ENCODE results near the gene RHBDL3.
"Not testable (repeated sequence)": the region's sequence is repeated elsewhere in the genome, so short reads cannot be mapped to it uniquely, and the experiment has no call there.

The RHBDL3 gene

DNA sequence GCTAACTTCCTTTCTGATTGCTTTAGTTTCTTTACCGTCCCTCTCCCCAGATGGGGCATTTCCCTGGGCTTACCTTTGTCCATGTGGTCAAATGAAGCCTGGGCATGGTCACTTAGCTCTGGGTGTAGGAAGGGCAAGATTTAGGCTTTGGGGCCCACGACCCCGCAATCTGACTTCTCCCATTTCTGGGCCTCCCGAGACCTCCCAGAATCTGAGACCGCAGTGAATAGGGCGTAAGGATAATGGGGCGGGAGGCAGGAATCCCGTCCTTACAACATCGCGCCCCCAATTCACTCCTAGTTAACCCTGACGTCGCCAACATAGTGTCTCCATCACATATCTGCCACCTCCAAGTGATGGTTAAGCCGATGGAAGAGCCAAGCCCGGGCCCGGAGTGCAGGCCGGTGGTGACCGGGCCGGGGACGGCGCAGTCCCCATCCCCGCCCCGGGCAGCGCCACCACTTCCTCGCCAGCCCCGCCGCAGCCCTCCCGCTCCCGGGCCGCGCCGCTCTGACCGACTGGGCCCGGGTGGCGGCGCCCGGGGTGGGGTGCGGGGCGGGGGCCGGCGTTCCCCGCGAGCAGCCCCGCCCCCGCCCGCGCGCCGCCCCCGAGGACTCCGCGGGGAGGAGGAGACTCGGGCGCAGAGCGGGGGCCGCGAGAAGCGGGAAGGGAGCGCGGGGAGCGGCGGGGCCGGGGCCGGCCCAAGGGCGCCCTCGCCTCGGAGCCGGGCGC lies at the start of gene RHBDL3:
TSS of gene RHBDL3 (plus strand) at position 641 of the 732 bp plus-strand sequence. CDS start 358 bp downstream, outside the sequence.
- DNase-seq, result no peak

- DNase-seq, result no peak
These were observed 43.0 kb upstream of the RHBDL3 start for GRCh38 chr17:32222621-32223020.

DNA sequence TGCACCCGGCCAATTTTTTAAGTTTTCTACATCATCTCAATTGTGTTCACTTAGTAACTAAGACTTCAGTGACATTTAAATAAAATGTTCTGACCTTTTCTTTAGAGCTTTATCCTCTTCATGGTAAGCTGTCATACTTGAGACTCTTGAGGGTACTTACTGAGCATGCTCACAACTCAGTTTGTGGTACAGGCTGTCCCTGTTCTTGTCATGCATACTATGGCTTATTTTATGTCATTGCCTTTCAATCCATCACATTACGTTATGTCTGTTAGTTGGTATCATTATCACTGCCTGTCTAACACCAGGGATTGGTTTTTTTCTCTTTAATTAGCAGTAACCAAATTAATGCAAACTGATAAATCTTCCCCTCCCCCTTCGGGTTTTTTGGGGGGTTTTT lies 41.9 kb upstream of the RHBDL3 start:
- no peak for DNase-seq

DNA sequence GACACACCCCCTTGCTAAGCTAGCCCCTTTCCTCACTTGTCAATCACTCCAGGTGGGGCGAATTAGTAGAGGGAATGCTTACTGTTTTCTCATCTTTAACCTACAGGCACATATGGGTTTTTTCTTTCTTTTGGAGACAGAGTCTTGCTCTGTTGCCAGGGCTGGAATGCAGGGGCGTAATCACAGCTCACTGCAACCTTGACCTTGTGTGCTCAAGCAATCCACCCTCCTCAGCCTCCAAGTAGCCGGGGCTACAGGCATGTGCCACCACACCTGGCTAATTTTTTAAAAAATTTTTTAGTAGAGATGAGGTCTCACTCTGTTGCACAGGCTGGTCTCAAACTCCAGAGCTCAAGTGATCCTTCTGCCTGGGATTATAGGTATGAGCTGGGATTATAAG lies 38.7 kb upstream of the RHBDL3 start:
- no peak for DNase-seq

GRCh38 chr17:32227910-32228309 lies 37.7 kb upstream of the RHBDL3 start:
- DNase-seq, result no peak

- DNase-seq, result no peak
These were observed 30.0 kb upstream of the RHBDL3 start for GRCh38 chr17:32235588-32235987.

DNA sequence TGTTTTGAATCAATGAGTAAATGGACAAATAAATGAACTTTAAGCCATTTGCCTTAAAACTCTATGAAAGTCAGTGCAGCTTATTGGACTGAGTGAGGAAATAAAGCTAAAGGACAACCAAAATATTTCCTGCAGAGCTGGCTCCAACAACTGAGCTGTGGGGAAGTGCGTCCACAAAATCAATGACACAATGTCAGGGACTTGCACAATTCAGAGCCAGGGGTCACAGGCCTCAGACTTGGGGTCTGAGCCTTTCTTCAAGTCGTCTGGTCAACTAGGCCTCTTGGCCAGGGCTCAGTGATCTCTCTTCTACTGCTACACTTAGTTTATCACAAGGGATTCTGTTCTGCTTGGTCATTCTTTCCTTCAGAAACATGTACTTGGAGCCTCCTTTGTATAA lies 26.2 kb upstream of the RHBDL3 start:
- no peak for DNase-seq

DNA sequence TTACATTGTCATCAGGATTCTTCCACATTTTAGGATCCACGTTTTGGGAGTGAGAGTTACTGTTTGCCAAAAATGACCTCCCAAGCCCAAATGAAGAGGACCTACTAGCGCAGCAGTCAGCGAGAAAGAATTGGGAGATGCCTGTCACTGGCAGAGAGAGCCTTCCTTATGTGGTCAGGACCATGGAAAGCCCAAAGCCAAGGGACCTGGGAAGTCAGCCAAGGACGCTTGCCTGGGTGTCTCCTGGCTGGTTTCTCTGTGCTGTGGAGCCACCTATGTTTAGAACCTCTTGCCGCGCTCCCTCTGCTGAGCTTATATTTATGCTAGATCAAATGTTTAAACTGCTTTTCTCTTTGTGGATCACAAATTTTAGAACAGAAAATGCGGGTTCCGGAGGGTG lies 24.9 kb upstream of the RHBDL3 start:
- no peak for DNase-seq

DNA sequence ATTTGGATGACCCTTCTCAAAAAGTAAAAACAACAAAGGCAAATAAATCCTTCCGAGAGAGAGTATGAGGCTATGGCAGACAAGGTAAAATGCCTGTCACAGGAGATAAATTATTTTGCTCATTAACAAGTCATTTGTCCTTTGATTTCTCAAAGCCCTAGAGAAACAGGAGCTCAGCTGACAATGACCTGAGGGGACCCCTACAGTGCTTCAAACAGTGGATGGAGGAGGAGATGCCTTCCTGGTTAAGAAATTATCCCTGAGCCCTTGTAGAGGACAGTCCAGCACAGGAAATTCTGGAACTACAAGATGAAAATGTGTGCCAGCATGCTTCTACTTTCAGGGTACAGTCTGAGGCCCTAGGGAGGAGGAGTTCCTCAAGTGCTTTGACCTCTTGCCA lies 24.0 kb upstream of the RHBDL3 start:
- no peak for DNase-seq

- DNase-seq, result no peak
These were observed 16.2 kb upstream of the RHBDL3 start for GRCh38 chr17:32249475-32249874.

DNA sequence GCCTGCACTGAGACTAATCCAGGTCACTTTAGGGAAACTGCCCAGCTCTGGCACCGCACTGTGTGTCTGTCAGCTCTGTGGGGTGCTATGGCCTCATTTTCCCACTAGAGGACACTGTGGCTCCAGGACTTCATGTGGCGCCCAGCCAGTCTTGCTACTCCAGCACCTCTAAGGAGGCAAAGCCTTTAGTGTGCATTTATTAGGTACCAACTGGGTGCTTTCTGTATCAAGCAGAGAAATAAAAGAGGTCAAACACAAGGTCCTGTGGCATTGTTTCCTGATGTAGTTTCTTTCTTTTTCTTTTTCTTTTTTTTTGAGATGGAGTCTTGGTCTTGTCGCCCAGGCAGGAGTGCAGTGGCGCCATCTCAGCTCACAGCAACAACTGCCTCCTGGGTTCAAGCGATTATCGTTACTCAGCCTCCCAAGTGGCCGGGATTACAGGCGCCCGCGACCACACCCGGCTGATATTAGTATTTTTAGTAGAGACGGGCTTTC lies 12.5 kb upstream of the RHBDL3 start:
- DNase-seq, result no peak

- no peak for DNase-seq
These were observed 9.5 kb upstream of the RHBDL3 start for GRCh38 chr17:32256012-32256700.

DNA sequence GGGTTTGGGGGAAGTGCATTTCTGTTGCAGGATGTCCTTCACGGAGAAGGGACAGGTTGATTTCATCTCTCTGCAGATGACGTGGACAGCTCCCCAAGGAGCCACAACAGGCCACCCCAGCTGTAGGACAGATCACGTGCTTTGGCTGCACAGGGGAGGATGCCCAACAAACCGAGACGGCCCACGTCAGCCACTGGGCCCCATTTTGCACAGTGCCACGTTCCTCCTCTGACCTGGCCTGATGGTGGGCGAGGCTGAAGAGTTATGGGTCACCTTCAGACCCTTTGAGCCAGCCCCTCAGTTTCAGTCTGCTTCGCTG lies 9.0 kb upstream of the RHBDL3 start:
- DNase-seq, result no peak

- no peak for DNase-seq
These were observed 7.1 kb upstream of the RHBDL3 start for GRCh38 chr17:32258383-32259140.

GRCh38 chr17:32259586-32259985 lies 6.0 kb upstream of the RHBDL3 start:
- no peak for DNase-seq

DNA sequence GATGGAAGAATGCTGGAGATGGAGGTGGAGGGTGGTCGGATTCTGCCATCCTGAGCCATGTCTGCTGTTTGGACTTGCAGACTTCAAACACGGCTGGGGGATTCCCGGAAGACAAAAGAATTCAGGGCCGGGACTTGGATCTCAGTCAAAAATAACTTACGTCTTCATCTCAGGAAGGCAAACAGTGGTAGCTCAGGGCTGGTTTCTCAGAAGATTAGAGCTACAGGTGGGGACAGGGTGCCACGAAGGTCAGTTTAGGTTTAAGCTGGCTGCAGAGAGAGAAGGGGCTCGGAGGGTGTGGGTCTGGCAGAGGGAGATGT lies 4.3 kb upstream of the RHBDL3 start:
- DNase-seq, result no peak

- DNase-seq, result no peak
These were observed 3.6 kb upstream of the RHBDL3 start for GRCh38 chr17:32261936-32262510.

DNA sequence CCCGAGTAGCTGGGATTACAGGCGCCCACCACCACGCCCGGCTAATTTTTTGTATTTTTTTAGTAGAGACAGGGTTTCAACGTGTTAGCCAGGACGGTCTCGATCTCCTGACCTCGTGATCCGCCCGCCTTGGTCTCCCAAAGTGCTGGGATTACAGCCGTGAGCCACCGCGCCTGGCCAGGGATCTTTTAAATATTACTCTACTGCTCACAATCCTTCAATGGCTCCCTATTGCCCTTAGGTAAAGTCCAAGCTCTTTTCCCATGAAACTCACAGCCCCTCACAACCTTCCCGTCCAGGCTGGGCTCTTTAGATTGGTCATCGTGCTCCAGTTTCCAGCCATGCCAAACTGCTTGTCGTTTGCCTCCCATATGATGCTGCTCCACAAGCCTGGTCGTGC lies 2.1 kb upstream of the RHBDL3 start:
- DNase-seq, result not testable (repeated sequence)

DNA sequence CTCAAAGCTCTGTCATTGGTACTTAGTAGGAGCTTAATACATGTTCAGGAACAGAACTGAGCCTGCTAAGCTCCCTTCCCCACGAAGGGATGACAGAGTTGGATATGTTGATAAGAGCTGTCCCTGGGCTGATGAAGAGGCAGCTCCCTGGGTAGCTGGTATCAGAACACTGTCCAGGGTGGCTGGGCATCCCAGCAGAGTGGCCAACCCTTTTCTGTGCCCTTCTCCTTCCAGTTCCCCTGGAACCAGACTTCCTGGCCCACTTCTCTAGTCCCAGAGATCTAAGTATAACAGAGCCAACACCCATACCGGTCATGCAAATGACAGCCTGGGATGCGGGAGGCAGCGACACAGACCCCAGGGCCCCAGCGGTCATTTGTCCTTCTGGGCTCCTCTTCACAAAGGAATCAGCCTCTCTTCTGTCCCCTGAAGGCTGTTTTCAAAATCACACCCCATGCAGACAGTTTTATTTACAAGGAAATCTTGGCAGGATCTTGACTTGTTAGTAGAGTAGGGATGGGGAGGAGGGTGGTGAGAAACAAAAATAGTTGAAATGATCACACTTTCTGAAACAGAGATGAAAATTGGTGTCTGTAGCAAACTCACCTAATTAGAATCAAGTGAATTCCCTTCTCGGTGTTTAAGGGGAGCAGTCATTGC lies 1.4 kb upstream of the RHBDL3 start:
- no peak for DNase-seq

- no peak for DNase-seq
These were observed 825 bp upstream of the RHBDL3 start for GRCh38 chr17:32264823-32265191.

- DNase-seq, result no peak
These were observed 388 bp downstream of the RHBDL3 start for GRCh38 chr17:32266051-32266388.

DNA sequence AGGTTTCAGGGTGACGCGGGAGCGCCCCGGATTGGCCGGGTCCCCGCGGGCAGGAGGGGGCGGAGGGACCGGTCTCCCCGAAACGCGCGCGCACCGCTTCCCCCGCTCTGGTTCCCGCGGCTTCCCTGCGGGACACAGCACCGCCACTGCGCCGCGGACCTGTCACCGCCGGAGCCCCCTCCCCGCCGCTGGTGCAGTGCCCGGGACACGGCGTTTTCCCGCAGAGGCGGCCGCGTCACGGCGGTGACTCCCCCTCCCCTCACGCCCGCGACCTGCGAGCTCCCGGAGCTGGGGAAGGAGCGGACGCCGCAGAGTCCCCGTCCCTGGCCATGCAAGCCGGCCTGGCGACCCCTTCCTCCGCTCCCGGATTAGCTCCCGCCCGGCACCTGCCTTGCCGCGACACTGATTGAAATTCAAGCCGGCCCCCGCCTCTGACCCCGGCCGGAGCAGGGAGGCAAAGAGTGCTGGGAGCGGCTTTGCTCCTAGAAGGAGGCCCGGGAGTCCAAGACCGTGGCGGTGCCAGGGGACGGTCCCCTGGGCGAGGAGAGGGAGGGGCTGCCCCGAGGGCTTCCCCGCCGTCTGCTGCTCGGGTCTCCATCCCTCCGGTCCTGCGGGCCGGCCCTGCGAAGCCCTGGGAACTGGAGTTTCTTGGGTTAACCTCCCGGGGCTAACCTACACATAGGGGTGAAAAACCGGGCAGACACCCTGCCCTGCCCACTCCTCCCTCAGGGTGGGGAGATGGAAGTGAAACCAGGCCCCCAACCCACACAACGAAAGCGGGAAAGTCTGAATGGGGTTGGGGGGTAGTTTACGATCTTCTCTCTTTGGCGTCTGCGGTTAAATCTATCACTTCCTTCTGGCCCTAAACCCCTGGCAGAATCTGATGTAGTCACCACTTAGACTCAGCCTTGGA lies 1.0 kb downstream of the RHBDL3 start:
- DNase-seq, result no peak

Measured in NCI-H1048 (cell line).